Epithelial cell of prostate (primary cell): ENCODE data around the gene TUBGCP3.
A peak's percentile ranks its signal among the peaks of the same experiment; 100 is the strongest.

Experiments
- DNase-seq: peaks from one replicate; pipeline ENCODE4 v3.0.0-alpha.2; 2011; ENCODE audit warnings: low read depth, low spot score
- H3K27ac ChIP-seq: fragments of 450-650 bp; 2 replicates; pipeline ENCODE4 v1.5.1; 2017; ENCODE audit warnings: mild to moderate bottlenecking

Gene TUBGCP3

DNA sequence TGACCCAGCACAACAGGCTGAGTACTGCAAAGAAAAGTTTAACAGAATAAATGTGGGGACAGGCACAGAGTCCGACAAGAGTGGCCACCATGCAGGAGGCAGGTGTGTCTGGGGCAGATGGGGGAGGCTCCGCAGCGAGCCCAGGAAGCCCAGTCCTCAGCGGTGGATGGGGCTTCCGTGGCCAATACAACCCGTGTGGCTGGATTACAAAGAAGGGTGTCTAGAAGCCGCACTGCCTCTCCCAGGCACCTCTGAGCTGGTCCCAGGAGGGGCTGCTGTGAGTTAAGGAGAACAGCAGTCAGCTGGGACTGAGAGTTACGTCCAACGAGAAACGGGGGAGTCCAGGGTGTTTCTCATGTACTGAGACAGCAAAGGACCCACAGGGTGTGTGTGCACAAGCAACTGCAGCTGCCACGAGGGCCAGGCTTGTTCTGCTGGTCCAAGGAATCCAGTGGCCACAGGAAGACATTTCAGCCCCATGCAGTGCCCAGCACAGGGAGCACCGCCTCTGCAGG, 141.5 kb downstream of the TUBGCP3 start:
- no peak overlapping the region for H3K27ac ChIP-seq
- no peak for DNase-seq

DNA sequence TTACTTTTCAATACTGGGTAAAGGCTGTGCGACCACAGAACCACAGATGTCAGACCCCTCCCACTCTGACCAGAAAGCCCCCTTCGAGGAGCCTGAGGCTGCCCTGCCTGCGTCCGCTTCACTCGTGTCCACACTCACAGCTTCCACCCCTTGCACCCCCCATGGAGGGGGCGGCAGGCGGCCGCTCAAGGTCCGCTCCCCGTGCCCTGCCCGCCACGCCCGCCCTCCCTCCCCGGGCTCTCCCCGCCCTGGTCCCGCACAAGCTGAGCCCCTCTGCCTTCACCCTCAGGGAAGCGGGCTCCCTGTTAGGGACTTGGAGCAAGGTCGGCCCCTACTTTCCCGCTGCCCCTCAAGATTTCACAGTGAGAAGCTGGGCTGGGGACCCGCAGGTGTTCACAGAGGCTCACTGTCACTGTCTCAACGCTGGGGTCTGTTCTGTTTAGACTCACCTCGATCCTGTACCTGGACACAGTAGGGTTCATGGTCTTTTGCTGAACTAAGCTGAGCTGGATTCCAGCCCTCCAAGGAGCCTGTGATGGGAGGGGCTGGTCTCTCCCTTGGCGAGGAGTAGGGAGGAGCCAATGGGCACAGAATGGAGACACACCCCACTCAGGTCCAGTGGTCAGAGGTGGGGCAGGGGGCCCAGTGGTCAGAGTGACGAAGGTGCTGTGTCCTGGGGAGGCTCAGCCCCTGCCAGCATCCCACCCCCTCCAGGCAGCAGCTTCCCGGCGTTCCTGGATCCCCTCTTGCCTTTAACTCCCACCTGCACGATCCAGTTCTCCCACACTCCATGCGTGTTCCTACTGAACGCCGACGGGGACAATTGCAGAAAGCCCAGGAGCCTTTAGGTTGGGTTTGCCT, 142.3 kb downstream of the TUBGCP3 start:
- no peak overlapping the region for H3K27ac ChIP-seq
- no peak for DNase-seq

DNA sequence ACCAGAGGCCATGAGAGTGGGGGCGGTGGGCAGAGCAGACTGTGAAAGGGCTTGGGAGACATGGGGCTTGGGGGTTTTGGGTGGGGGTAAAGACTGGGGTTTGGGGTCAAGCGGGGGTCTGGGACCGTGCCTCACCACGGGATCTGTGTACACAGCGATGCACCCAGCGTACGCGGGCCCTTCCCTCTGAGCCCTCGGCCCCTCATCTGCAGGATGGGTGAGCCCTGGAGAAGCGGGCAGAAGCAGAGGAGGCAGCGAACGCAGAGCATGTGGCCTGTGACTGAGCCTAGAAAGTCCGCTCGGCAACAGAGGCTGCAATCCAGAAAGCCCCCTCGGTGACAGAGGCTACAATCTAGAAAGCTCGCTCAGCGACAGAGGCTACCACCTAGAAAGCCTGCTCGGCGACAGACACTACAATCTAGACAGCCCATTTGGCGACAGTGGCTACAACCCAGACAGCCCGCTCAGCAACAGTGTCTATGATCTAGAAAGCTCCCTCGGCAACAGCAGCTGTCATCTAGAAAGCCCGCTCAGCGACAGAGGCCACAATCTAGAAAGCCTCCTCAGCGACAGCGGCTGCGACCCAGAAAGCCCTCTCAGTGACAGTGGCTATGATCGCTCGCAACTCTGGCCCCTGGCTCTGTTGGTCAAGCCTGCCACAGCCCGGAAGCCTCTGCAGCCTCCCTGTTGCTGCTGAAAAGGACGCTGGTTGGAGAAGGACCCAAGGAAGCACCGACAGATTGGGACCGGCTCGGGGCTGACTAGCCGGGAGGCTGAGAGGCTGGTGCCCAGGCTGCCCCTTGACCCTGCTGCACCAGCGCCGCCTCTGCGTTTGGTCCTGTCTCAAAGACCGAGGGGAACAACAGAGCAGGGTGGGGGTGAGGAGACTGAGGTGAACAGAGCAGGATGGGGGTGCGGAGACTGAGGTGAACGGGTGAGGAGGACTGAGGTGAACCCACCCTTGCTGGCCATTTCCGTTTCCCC, 143.2 kb downstream of the TUBGCP3 start:
- H3K27ac ChIP-seq, result no peak overlapping the region
- DNase-seq, result no peak

DNA sequence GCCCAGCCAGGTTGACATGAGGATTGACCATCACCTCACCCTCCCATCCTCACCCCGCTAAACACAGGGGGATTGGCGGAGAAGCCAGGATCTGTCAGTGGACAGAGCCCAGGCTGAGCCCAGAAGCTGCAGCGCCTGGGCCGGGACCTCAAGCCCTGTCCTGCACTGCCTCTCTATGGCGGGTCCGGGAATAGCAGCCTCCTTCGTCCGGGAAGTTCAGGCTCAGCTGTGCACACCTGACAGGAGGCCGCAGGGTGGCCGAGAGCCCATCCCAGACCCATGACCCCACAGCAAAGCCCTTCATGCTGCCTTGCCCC, 144.0 kb downstream of the TUBGCP3 start:
- no peak for DNase-seq
- H3K27ac ChIP-seq, result no peak overlapping the region

DNA sequence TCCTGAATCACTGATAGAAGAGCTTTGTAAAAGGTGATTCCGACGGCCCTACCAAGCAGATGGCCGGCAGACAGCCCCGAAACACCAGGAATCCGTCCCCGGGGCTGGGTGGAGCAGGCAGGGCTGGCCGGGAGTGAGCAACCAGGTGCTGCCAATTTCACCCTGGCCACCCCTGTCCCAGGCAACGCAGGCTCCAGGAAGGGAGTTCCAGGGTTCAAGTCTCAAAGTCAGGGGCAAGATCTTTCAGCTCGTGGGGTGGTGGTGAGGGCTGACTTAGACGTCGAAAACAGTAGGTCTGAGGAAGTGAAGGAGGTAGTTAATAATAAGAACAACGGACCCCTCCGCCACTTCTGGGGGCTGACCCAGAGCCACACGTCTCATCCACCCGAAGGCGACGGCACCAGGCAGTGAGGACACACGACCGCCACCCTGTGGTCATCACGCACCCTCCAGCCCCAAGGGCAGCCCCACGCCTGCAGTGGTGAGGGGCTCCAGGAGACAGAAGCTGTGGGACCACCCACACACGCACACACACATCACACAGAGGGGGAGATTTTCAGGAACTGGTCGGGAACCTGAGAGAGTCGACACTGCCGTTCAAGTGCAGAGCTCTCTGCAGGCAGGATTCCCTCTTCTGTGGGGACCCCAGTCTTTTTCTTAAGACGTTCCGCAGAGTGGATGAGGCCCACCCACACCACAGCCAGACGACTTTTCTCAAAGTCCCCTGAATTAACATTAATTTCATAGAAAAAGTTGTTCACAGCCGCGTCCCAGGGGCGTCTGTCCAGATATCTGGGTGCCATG, 144.6 kb downstream of the TUBGCP3 start:
- no peak overlapping the region for H3K27ac ChIP-seq
- no peak for DNase-seq

DNA sequence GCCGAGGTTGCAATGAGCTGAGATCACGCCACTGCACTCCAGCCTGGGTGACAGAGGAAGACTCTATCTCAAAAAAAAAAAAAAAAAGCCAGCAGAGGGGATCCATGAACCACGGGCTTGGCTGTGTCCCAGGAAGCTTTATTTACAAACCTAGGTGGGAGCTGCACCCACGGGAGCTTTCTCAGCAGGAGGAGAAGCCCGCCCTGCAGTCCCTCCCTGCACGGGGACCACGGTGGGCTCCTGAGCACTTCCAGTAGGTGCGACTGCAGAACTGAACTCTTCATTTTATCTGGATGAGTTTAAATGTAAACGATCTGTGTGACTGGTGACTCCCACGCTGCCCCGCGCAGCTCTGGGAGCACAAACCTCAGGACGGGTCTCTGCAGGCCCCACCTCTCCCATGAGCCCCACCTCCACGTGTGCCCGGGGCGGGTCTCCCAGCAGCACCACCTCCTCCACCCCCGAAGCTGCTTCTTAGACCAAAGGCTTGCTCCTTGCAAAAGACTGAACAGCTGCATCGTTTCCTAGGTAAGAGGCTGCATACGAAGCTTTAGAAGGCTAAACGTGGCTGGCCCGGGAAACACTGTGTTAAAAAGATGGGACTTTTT, 145.4 kb downstream of the TUBGCP3 start:
- peak; percentile 48 for DNase-seq

DNA sequence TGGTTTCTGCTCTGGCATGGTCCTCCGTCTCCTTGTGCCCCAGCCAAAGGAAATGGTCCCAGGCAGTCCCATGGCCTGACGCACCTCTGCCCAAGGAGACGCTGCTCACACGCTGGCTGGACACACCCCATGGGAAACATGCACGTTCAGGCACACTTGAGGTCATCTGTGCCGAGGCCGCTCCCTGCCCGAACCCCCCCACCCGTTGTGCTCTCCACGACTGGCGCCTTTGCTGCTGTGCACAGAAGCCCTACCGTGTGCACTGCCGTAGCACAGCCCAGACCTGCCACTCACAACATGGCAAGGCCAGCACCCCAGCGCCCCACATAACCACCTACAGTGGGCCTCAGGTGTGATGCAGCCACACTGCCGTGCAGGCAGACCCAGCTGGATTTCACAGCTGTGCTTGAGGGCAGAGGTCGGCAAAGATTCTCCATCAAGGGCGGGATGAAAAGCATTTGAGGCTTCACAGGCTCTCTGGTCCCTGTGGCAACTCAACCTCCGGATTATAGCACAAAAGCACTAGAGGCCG, 146.1 kb downstream of the TUBGCP3 start:
- DNase-seq, result no peak
- H3K27ac ChIP-seq, result no peak overlapping the region

More for the DNA sequence above, 145.4 kb downstream of the TUBGCP3 start:
- H3K27ac ChIP-seq, result no peak overlapping the region

DNA sequence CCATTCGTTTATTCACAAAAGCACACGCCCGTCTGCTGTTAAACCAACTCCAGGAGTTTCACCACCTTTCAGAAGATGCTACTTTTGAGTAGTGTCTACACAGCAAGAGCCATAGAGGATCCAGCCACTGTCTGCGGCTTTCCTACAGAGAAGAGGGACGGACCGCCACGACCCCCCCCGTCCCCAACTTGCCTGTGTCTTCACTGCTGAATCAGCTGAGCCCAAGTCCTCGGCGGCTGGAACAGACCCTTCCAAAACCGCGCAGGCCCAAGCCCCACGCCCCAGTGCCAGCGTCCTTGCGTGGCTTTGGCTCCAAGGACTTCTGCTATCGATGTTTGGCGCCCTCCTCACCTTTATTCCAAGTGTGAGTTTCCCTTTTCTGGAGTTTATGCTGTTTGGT, 146.7 kb downstream of the TUBGCP3 start:
- H3K27ac ChIP-seq, result no peak overlapping the region
- no peak for DNase-seq

DNA sequence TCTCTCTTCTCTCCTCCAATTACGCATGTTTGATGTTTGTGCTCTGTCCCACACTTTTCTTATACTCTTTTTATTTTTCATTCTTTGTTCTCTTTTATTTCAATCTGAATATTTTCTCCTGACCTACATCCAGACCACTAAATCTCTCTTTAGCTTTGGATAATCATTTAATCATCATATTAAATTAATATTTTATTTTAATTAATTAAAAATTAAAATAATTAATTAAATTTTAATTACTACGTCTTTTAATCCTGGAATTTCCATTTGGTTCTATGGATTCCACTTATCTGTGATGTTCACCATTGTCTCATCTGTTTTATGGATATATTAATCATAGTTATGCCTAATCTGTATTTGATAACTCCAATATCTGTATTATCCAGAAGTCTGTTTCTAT, 149.4 kb downstream of the TUBGCP3 start:
- no peak for DNase-seq
- H3K27ac ChIP-seq, result no peak overlapping the region

DNA sequence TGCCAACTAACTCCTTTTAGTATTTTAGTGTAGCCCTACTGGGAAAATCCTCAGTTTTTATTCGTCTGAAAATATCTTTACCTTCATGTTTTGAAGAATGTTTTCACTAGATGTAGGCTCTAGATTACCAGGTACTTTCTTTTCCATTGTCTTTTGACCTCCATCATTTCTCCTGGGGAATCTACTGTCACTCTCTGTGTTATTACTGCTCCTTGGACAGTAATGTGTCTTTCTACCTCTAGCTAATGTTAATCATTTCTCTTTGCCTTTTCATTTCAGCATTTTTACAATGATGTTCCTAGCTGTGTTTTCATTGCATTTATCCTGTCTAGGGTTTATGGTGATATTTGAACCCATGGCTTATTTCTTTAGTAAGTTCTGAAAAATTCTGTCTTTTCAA, 149.9 kb downstream of the TUBGCP3 start:
- DNase-seq, result no peak
- H3K27ac ChIP-seq, result no peak overlapping the region

DNA sequence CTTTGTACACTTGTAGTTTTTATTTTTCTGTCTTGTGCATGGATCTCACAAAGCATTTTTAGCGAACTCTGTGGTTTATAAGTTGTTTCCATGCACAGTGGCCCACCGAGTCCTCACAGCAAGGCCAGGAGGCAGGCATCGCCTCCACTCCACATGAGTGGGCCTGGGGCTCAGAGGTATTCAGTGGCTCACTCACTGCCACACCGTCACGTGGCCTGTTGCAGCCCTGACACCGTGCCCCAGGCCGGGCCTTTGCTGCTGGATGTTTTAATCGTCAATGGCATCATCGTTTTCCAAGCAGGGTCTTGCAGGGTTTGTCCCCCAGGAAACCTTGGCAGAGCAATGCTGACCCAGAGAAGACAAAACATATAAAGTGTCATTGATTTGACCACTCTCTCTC, 152.0 kb downstream of the TUBGCP3 start:
- H3K27ac ChIP-seq, result no peak overlapping the region
- no peak for DNase-seq
